Left lung (tissue), 10 donors: ENCODE results near the gene PAIP2B. TPM values are rescaled to one million over a fixed set of nuclear protein-coding genes. Genes with fewer than 3 reads are reported as not detected.

Source experiments
- ATAC-seq: fragments of 200-7000 bp; cut with Tn5 transposase; one replicate; pipeline ENCODE4 v1.9.1; 2020; ENCODE audit warnings: moderate library complexity
- DNase-seq, 4 donors: peaks; one replicate each; pipeline ENCODE4 v3.0.0-alpha.2; 2013 to 2020
- H3K27ac ChIP-seq, 2 donors: fragments of 200-600 bp; sonication (generic) in 1 of 2; one replicate each; pipeline versions ENCODE4 v1.5.0 to v1.8.0; 2020 to 2021
- H3K27me3 ChIP-seq, 2 donors: fragments of 200-600 bp; sonication (generic) in 1 of 2; one replicate each; pipeline versions ENCODE4 v1.5.0 to v1.8.0; 2020 to 2021
- H3K36me3 ChIP-seq, 2 donors: fragments of 200-600 bp; sonication (generic) in 1 of 2; one replicate each; pipeline versions ENCODE4 v1.5.0 to v1.8.0; 2020 to 2021
- H3K4me1 ChIP-seq, 2 donors: fragments of 200-600 bp; one replicate each; pipeline ENCODE4 v1.8.0; 2021
- H3K4me3 ChIP-seq, 2 donors: fragments of 200-600 bp; sonication (generic) in 1 of 2; one replicate each; pipeline versions ENCODE4 v1.5.0 to v1.8.0; 2020 to 2021; ENCODE audit warnings: mild to moderate bottlenecking in 1 of 2
- H3K9me3 ChIP-seq, 2 donors: fragments of 200-600 bp; sonication (generic) in 1 of 2; one replicate each; pipeline versions ENCODE4 v1.5.0 to v1.8.0; 2020 to 2021
- CTCF ChIP-seq, 2 donors: fragments of 200-600 bp; sonication (generic) in 1 of 2; IDR thresholded peaks; one replicate each; pipeline versions ENCODE4 v1.5.0 to v1.8.0; 2021; ENCODE audit warnings: antibody characterized with exemption in 2 of 2
- intact Hi-C, 2 donors: fragments of 100-400 bp; cut with DNase I; formaldehyde crosslinking; loops; one replicate each; pipeline versions ENCODE4 v1.11.2 to v1.14.2; 2022
- polyA plus RNA-seq, 6 donors: library from polyadenylated mRNA; unstranded; fragments of 120-200 nt; gene quantifications; one replicate each; pipeline ENCODE4 v1.2.1, GENCODE V29; 2013; ENCODE audit not compliant: insufficient read length in 6 of 6
- total RNA-seq, 2 donors: library from RNA; stranded (reverse); fragmentation: NEBNext Ultra II Directional; extraction: Animal tissue kit (Norgen Biotek cat#: 25700); gene quantifications; one replicate each; pipeline ENCODE4 v1.2.1, GENCODE V29; 2021
- donor health status: DM: no; HTN: yes; CAD: no.
- donor health status: DM: no; HTN: no; CAD: no.

PAIP2B gene
- total and polyA plus RNA-seq, 8 donors: 4.6 to 11.5 (median 9.7) TPM

GRCh38 chr2:71252862-71253261 is 26.0 kb upstream of the PAIP2B start:
- Histone ChIP-seq H3K4me1 (no peaks in the 10 kb centered on the region), H3K9me3 (no peaks in the 10 kb centered on the region), H3K27me3 (no peaks in the 10 kb centered on the region), H3K27ac (no peak overlapping the region), H3K36me3 (no peaks in the 10 kb centered on the region), H3K4me3 (no peak overlapping the region)
- no peak for DNase-seq
- intact Hi-C loops: no loop called here
- no peak for ATAC-seq
- TF ChIP-seq CTCF (IDR thresholded peaks at IDR 0.05): no peak

- no peaks in the 10 kb centered on the region for H3K4me1 ChIP-seq
- intact Hi-C loops: no loop called here
Measured at GRCh38 chr2:71250935-71251334, 24.0 kb upstream of the PAIP2B start.

GRCh38 chr2:71244302-71244660 is 17.4 kb upstream of the PAIP2B start:
- Histone ChIP-seq H3K9me3 (peaks cover 0 to 1% of the 10 kb centered on the region in 2 donors), H3K27me3 (peaks cover 0 to 9% of the 10 kb centered on the region in 2 donors), H3K4me1 (no peaks in the 10 kb centered on the region), H3K27ac (no peak overlapping the region), H3K4me3 (no peak overlapping the region), H3K36me3 (no peaks in the 10 kb centered on the region)
- ATAC-seq (no peak), DNase-seq (no peak)
- TF ChIP-seq CTCF (IDR thresholded peaks at IDR 0.05): no peak
- intact Hi-C loops: no loop called here

More at GRCh38 chr2:71250935-71251334, 24.0 kb upstream of the PAIP2B start:
- ATAC-seq (no peak), DNase-seq (no peak)
- TF ChIP-seq CTCF (IDR thresholded peaks at IDR 0.05): no peak
- H3K27me3 ChIP-seq: no peaks in the 10 kb centered on the region
- H3K4me3 ChIP-seq: no peak overlapping the region
- peaks cover 0 to under 1% of the 10 kb centered on the region in 2 donors for H3K9me3 ChIP-seq
- no peak overlapping the region for H3K27ac ChIP-seq
- no peaks in the 10 kb centered on the region for H3K36me3 ChIP-seq

GRCh38 chr2:71243634-71244301 is 16.9 kb upstream of the PAIP2B start:
- TF ChIP-seq CTCF (IDR thresholded peaks at IDR 0.05): no peak
- Histone ChIP-seq H3K27me3 (peaks cover 0 to 9% of the 10 kb centered on the region in 2 donors), H3K36me3 (no peaks in the 10 kb centered on the region), H3K4me3 (no peak overlapping the region), H3K9me3 (peaks cover 0 to 1% of the 10 kb centered on the region in 2 donors), H3K4me1 (no peaks in the 10 kb centered on the region), H3K27ac (no peak overlapping the region)
- intact Hi-C loops: no loop called here
- DNase-seq (no peak), ATAC-seq (no peak)

GRCh38 chr2:71240794-71241193 is 13.9 kb upstream of the PAIP2B start:
- TF ChIP-seq CTCF (IDR thresholded peaks at IDR 0.05): no peak
- peak in 2 of 4 donors; percentile 6 to 18 for DNase-seq
- ATAC-seq: no peak

More at GRCh38 chr2:71240794-71241193, 13.9 kb upstream of the PAIP2B start:
- Histone ChIP-seq H3K4me3 (no peak overlapping the region), H3K9me3 (no peaks in the 10 kb centered on the region), H3K27me3 (peaks cover 0 to 9% of the 10 kb centered on the region in 2 donors), H3K27ac (no peak overlapping the region), H3K4me1 (no peaks in the 10 kb centered on the region), H3K36me3 (no peaks in the 10 kb centered on the region)
- intact Hi-C loops: no loop called here
